K562 (cell line): ENCODE data around the gene MID1IP1. TPM values are rescaled to one million over a fixed set of nuclear protein-coding genes. Genes with fewer than 3 reads are reported as not detected.

ENCODE experiments used
- CHD4 ChIP-seq: fragments of 200-600 bp; sonication (generic); IDR thresholded peaks from 3 replicates; pipeline ENCODE4 v1.6.1; 2012; ENCODE audit warnings: low read depth, mild to moderate bottlenecking, mixed read lengths, low read length, inconsistent platforms; ENCODE audit not compliant: insufficient read depth, insufficient replicate concordance, poor library complexity, severe bottlenecking
- COPS2 ChIP-seq: fragments of 450-650 bp; conservative IDR thresholded peaks from 2 replicates; pipeline ENCODE4 v1.6.1; 2016; ENCODE audit warnings: mild to moderate bottlenecking, moderate library complexity
- KLF13 ChIP-seq: fragments of 450-650 bp; IDR thresholded peaks from 2 replicates; pipeline ENCODE4 v1.6.1; 2016; ENCODE audit warnings: missing genetic modification characterization, low read depth, mild to moderate bottlenecking, missing compliant biosample characterization, moderate library complexity, borderline replicate concordance
- MECOM ChIP-seq: fragments of 250-450 bp; sonication (Bioruptor Pico); IDR thresholded peaks from 2 replicates; pipeline ENCODE4 v1.8.0; 2022; ENCODE audit warnings: inconsistent platforms
- NR2F6 ChIP-seq: fragments of 450-650 bp; formaldehyde crosslinking; IDR thresholded peaks from 2 replicates; pipeline ENCODE4 v1.4.0; 2020; ENCODE audit warnings: mild to moderate bottlenecking
- PRPF4 ChIP-seq: fragments of 200-400 bp; formaldehyde crosslinking; IDR thresholded peaks from one replicate; pipeline ENCODE4 v1.6.1; 2017; ENCODE audit warnings: low read length, low read depth, mild to moderate bottlenecking; ENCODE audit not compliant: insufficient read depth, poor library complexity, severe bottlenecking
- RAD21 ChIP-seq, 2 experiments: fragments of 250-450 bp in 1 of 2; fragments of 450-650 bp in 1 of 2; sonication (Bioruptor Pico) in 1 of 2; formaldehyde crosslinking in 1 of 2; IDR thresholded peaks in 1 of 2; conservative IDR thresholded peaks in 1 of 2; 2 replicates each; pipeline versions ENCODE4 v1.4.0 to v1.8.0; 2020 to 2022; ENCODE audit warnings: mild to moderate bottlenecking in 2 of 2, moderate library complexity in 1 of 2
- SAFB ChIP-seq: fragments of 200-400 bp; formaldehyde crosslinking; IDR thresholded peaks from 2 replicates; pipeline ENCODE4 v1.6.1; 2017; ENCODE audit warnings: low read depth, low read length, borderline replicate concordance
- SMARCA4 ChIP-seq: fragments of 450-650 bp; IDR thresholded peaks from 2 replicates; pipeline ENCODE4 v1.6.1; 2016
- SPI1 ChIP-seq: IDR thresholded peaks from 2 replicates; pipeline ENCODE4 v1.6.1; 2011; ENCODE audit warnings: low read depth, low read length, control low read depth, borderline replicate concordance
- TAL1 ChIP-seq: fragments of 450-650 bp; IDR thresholded peaks from 2 replicates; pipeline ENCODE4 v1.6.1; 2016; ENCODE audit warnings: mild to moderate bottlenecking
- TEAD1 ChIP-seq, 2 experiments: fragments of 450-650 bp in 1 of 2; sonication (generic) in 1 of 2; formaldehyde crosslinking; IDR thresholded peaks; 2 replicates each; pipeline versions ENCODE4 v1.4.0 to v1.8.0; 2020 to 2022; ENCODE audit warnings: mild to moderate bottlenecking in 2 of 2, missing genetic modification reagents in 1 of 2
- ZNF143 ChIP-seq: sonication (generic); formaldehyde crosslinking; IDR thresholded peaks from 2 replicates; pipeline ENCODE4 v1.9.0; 2022; ENCODE audit warnings: mild to moderate bottlenecking, missing genetic modification reagents
- ZNF184 ChIP-seq: sonication (generic); formaldehyde crosslinking; IDR thresholded peaks from 2 replicates; pipeline ENCODE4 v1.5.0; 2020; ENCODE audit warnings: missing genetic modification reagents
- ZNF217 ChIP-seq: sonication (generic); formaldehyde crosslinking; IDR thresholded peaks from 2 replicates; pipeline ENCODE4 v1.8.0; 2022; ENCODE audit warnings: mild to moderate bottlenecking, missing genetic modification reagents
- ZNF408 ChIP-seq: fragments of 250-450 bp; sonication (Bioruptor Pico); IDR thresholded peaks from 2 replicates; pipeline ENCODE4 v1.4.0; 2020; ENCODE audit warnings: low read depth, mild to moderate bottlenecking, moderate library complexity
- polyA plus RNA-seq, 8 experiments: library from polyadenylated mRNA; depleted of rRNA in 4 of 8; stranded (reverse) in 5 of 8; unstranded in 3 of 8; fragments of >200 nt; fragmentation: Nextera tagmentation in 2 of 8; fragmentation: Illumina TruSeq in 1 of 8; extraction: Ambion mirVana in 2 of 8; extraction: Trizol in 1 of 8; gene quantifications; 2 replicates each; pipeline versions ENCODE4 v1.2.1 to v1.2.3, GENCODE V29; 2011 to 2014; ENCODE audit warnings: inconsistent platforms in 1 of 8, missing spikeins in 1 of 8
- total RNA-seq, 7 experiments: library from RNA; depleted of rRNA in 6 of 7; stranded (reverse); fragments of >200 nt in 6 of 7; fragmentation: Illumina TruSeq in 2 of 7; extraction: Trizol in 2 of 7; gene quantifications; 2 replicates each; pipeline versions ENCODE4 v1.2.1 to v1.2.3, GENCODE V29; 2011 to 2021; ENCODE audit warnings: low replicate concordance in 1 of 7
- TF ChIP-seq, protein P1 (sequence below): fragments of 450-650 bp; formaldehyde crosslinking; IDR thresholded peaks from 2 replicates; pipeline ENCODE4 v1.4.0; 2022; ENCODE audit warnings: missing genetic modification characterization
- TF ChIP-seq, protein P2 (sequence below): fragments of 250-450 bp; sonication (Bioruptor Pico); IDR thresholded peaks from 2 replicates; pipeline ENCODE4 v1.9.0; 2021; ENCODE audit warnings: mild to moderate bottlenecking
- TF ChIP-seq, protein P3 (sequence below): fragments of 250-450 bp; sonication (Bioruptor Pico); IDR thresholded peaks from 2 replicates; pipeline ENCODE4 v1.5.0; 2020; ENCODE audit warnings: mild to moderate bottlenecking, borderline replicate concordance
- TF ChIP-seq, protein P4 (sequence below): fragments of 450-650 bp; formaldehyde crosslinking; IDR thresholded peaks from 2 replicates; pipeline ENCODE4 v1.4.0; 2020; ENCODE audit warnings: mild to moderate bottlenecking, moderate library complexity

MID1IP1 gene
- total and polyA plus RNA-seq, 9 of the 15 experiments (the other 6 are each of a cell fraction or from before 2014, with no cell fraction given), result 0.51 to 102 (median 27.5) TPM

DNA sequence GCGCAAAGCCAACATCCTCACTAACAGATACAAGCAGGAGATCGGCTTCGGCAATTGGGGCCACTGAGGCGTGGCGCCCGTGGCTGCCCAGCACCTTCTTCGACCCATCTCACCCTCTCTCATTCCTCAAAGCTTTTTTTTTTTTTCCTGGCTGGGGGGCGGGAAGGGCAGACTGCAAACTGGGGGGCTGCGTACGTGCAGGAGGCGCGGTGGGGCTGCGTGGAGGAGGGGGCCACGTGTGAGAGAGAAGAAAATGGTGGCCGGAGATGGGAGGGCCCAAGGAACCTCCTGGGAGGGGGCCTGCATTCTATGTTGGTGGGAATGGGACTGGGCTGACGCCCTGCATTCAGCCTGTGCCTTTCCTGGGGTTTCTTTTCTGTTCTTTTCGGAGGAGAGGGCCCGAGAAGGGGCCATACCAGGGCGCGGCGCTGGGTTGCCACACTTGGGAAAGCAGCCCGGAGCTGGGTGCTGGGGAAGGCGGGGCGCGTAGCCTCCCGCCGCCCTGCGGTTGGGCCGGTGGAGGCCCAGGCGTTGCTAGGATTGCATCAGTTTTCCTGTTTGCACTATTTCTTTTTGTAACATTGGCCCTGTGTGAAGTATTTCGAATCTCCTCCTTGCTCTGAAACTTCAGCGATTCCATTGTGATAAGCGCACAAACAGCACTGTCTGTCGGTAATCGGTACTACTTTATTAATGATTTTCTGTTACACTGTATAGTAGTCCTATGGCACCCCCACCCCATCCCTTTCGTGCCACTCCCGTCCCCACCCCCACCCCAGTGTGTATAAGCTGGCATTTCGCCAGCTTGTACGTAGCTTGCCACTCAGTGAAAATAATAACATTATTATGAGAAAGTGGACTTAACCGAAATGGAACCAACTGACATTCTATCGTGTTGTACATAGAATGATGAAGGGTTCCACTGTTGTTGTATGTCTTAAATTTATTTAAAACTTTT is 4.5 kb downstream of the MID1IP1 start (continued):
- TF ChIP-seq SMARCA4, result no peak
- no peak for TF ChIP-seq PRPF4
- no peak for TF ChIP-seq KLF13
- no peak for TF ChIP-seq ZNF217 (CRISPR knock-in tag)
- TF ChIP-seq, protein P1, sequence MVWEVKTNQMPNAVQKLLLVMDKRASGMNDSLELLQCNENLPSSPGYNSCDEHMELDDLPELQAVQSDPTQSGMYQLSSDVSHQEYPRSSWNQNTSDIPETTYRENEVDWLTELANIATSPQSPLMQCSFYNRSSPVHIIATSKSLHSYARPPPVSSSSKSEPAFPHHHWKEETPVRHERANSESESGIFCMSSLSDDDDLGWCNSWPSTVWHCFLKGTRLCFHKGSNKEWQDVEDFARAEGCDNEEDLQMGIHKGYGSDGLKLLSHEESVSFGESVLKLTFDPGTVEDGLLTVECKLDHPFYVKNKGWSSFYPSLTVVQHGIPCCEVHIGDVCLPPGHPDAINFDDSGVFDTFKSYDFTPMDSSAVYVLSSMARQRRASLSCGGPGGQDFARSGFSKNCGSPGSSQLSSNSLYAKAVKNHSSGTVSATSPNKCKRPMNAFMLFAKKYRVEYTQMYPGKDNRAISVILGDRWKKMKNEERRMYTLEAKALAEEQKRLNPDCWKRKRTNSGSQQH (CRISPR knock-in tag), result no peak
- TF ChIP-seq ZNF408, result no peak
- no peak for TF ChIP-seq SAFB
- TF ChIP-seq MECOM (CRISPR knock-in tag), result no peak
- no peak for TF ChIP-seq TEAD1 (CRISPR knock-in tag; IDR thresholded peaks at IDR 0.05)
- no peak for TF ChIP-seq CHD4
- TF ChIP-seq, protein P2, sequence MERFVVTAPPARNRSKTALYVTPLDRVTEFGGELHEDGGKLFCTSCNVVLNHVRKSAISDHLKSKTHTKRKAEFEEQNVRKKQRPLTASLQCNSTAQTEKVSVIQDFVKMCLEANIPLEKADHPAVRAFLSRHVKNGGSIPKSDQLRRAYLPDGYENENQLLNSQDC (CRISPR knock-in tag), result no peak
- no peak for TF ChIP-seq ZNF143 (CRISPR knock-in tag)
- TF ChIP-seq ZNF184 (CRISPR knock-in tag), result no peak
- no peak for TF ChIP-seq COPS2
- TF ChIP-seq SPI1, result no peak
- TF ChIP-seq, protein P3, sequence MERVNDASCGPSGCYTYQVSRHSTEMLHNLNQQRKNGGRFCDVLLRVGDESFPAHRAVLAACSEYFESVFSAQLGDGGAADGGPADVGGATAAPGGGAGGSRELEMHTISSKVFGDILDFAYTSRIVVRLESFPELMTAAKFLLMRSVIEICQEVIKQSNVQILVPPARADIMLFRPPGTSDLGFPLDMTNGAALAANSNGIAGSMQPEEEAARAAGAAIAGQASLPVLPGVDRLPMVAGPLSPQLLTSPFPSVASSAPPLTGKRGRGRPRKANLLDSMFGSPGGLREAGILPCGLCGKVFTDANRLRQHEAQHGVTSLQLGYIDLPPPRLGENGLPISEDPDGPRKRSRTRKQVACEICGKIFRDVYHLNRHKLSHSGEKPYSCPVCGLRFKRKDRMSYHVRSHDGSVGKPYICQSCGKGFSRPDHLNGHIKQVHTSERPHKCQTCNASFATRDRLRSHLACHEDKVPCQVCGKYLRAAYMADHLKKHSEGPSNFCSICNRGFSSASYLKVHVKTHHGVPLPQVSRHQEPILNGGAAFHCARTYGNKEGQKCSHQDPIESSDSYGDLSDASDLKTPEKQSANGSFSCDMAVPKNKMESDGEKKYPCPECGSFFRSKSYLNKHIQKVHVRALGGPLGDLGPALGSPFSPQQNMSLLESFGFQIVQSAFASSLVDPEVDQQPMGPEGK (CRISPR knock-in tag), result no peak
- no peak for TF ChIP-seq NR2F6
- peak; percentile 26 to 39 for TF ChIP-seq RAD21 (CRISPR knock-in tag; conservative IDR thresholded peaks at IDR 0.05 in 1 of 2, IDR thresholded peaks at IDR 0.05 in 1 of 2)
- TF ChIP-seq, protein P4, sequence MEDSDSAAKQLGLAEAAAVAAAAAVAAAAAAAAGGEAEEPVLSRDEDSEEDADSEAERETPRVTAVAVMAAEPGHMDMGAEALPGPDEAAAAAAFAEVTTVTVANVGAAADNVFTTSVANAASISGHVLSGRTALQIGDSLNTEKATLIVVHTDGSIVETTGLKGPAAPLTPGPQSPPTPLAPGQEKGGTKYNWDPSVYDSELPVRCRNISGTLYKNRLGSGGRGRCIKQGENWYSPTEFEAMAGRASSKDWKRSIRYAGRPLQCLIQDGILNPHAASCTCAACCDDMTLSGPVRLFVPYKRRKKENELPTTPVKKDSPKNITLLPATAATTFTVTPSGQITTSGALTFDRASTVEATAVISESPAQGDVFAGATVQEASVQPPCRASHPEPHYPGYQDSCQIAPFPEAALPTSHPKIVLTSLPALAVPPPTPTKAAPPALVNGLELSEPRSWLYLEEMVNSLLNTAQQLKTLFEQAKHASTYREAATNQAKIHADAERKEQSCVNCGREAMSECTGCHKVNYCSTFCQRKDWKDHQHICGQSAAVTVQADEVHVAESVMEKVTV (CRISPR knock-in tag), result no peak
- TF ChIP-seq TAL1, result no peak
